ENCODE measurements around the gene CTDNEP1.
"Not testable (repeated sequence)": the region's sequence is repeated elsewhere in the genome, so short reads cannot be mapped to it uniquely, and the experiment has no call there.

The CTDNEP1 gene

DNA sequence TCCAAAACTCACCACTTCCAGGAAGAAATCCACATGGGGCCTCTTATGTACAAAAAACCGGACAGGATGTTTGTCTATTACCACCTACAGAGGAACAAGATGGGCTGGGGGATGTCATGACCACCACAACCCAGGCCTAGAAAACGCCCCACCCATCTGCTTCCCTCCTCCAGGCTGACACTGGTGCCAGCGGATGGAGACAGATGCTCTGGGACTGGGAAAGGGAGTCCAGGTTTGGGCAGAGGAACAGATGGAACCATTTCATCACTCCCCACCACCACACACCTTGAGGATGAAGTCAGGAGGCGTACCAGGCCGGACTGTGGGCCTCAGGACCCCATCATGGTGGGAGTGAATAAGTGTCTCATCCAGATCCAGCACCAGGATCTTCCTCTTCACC is 4.8 kb downstream of the CTDNEP1 start:
- no peak for DNase-seq (ENCODE audit: low read depth)

DNA sequence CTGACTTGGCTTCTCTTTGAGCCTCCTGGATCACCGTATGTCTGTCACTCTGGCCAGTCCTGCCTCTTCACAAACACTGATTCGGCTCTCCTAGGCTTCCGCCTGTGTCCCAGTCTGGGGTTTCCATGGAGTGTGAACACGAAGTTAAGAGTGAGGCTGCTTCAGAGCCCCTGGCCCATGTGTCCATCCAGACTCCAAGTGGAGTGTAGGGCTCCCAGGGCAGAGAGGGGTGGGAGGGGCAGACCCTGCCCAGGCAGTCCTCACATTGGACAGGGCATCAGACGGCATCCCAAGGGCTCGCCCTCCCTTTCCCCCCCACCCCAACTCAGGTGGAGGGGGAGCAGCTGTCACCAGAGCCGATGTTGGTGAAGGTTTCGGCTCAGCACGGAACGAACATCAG is 7.7 kb downstream of the CTDNEP1 start:
- DNase-seq (ENCODE audit: low read depth), result not testable (repeated sequence)

DNA sequence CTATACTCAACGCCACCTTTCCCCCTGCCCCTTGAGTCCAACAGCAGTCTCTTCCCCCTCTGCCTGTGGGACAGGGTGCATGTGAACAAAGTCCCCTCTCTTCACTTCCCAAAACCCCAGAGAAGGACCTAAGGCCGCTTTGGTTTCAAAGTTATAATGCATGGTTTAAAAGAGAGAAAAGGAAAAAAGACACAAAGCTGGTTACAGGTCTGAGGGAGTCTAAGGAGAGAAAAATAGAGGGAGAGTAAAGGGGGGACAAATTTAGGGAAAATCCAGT is 8.1 kb downstream of the CTDNEP1 start:
- no peak for DNase-seq (ENCODE audit: low read depth)

DNA sequence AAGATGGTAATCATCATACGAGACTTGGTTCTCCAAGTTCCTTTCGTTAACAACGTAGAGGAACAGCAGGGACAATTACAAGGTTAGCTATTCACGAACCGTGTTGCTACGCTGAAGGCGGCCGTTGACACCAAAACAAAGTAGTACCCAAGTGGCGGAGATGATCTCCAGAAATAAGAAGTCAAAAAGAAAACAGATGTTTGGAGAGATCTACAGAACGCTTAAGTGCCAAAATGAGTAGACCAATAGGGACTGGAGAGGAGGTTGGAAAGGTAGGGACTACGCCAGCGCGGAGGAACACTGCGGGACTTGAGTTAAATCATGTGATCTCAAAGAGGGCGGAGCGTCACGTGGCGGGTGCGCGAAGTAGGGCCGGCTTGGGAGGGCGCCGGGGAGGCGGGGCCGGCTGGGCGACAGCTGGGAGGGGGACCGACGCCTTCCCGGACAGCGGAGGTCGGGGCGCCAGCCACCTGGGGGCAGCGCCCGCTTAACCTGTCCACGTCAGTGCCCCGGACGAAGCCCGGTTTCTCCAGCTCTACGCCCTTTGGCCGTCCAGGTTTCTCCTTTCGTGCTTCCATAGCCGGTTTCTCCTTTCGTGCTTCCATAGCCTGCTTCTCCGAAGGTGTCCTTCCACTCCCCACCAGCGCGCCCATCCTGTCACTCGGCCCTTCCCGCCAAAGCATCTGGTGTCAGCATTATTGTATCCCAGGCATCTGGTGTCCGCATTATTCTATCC is 8.6 kb downstream of the CTDNEP1 start:
- DNase-seq (ENCODE audit: low read depth), result peak; percentile 88

DNA sequence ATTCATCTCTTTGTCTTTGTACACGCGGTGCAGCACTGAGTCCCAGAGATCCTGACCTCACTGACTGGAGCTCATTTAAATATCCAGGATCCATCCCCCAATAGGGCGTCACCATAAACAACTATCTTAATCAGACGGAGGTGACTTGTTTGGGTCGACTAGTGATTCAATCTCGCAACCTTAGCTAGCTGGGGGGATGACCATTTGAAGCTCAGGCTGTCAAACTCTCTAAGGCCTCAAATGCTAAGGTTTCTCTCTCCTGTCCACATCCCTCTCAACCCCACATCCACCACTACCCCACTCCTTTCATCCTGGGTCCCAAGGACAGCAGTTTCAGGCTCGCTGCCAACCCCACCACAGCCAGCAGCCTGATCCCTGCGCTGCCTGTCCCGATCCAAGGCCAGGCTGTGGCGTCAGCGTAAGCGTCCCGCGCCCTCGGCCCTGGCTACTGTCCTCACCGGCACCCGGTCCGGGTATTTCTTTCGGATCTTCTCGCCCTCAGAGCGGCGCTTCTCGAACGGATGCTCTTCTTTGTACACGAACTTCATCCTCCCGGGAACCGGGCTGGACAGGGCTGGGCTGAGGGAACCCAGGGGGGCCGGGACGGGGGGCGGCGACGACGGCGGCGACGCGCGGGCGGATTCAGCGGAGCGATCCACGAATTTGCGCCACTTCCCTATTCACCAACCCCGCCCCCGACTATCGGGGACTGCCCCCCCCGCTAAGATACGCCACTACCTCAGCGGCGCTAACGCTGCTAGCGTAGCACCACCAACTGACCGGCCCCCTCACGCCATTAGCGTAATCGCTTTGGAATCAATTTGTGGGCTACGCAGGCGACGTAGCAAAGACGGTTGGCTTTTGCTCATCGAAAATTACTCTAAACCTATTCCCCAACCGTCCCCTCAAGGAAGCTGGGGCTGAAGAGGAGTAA is 9.5 kb downstream of the CTDNEP1 start, which contains the start of gene GABARAP:
Gene GABARAP (minus strand): TSS at position 667 of the 934 bp plus-strand sequence. CDS start 119 bp downstream, at position 548.
- DNase-seq (ENCODE audit: low read depth), result peak; percentile 87

DNA sequence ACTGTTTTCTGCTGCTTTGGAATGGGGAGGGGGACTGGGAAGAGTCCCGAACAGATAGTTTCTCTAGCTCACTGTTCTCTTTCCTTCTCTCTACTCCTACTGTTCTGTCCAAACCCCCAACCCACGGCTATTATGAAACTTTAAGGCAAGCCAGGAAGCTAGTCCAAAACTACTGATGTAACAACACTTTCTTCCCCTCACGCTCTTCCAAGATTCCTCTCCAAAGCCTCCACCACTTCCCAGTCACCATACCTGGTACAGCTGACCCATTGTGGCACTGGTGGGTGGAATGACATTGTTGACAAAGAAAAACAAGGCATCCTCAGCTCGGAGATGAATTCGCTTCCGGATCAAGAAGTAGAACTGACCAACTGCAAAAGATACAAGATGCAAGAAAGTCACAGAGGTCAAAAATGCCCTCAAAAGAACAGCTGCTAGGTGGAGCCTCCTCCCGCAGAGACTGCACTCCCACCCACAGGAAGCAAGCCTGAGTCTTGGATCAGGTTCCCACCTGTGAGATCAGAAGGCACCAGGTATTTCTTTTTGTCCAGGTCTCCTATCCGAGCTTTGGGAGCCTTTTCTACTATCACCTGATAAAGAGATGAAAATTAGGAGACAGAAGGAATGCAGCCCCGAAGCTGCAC is 10.3 kb downstream of the CTDNEP1 start:
- DNase-seq (ENCODE audit: low read depth), result no peak

DNA sequence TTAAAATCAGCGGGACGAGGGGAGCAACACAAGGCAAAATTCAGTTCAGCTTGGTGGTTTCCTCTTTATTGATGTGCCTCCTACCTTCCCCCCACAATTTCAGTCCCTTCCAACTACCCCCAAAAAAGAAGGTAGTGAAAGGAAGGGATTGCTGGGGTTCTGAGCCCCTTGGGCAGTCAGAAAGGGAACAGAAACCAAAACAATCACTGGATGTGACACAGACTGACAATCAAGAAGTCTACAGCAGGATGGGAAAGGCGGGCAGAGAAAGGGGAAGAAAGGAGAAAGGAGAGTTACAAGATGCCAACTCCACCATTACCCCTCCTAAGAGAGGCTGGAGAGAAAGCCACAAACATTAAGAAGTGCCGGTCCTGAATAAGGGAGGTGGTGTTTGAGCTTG is 11.2 kb downstream of the CTDNEP1 start:
- no peak for DNase-seq (ENCODE audit: low read depth)

DNA sequence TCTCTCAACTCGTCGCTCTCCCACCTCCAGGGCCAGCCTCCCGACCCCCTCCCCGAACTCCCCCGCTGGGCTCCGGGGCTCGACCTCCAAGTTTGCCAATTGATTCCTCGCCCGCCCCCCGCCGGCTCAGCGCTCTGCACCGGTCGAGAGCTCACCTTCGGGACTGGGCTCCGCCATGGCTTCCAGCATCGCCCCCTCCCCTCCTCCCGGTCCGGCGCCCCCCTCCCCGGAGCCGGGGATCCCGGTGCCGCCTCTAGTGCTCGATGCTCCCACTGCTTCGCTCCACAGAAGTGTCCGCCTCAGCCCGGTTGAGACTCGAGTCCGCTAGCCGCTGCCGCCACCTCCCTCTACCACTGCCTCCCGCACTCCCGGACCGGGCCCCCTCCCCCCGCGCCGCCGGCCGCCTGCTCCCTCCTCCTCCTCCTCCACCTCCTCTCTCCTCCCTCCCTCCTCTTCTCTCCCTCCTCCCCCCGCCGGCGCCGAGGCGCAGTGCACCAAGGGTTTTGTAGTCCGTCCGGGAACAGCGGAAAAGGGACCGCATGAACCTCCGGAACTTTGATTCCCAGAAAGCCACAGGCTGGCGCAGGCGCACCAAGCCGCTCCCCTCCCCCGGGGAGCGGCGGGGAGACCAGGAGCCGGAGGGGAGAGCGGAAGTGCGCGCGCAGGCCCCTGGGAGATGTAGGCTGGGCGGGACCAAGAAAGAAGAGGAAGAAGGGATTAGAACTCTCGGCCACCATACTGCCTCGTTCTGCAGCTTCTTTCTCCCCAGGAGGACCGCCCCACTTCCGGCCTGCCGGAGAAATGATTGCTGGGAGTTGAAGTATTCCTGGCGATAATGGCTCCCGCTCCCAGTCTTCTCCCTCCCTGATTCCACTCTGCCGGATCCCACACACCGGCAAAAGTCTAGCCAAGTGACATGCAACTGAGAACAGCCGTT is 12.2 kb downstream of the CTDNEP1 start, which contains the start of gene PHF23:
Gene PHF23 (minus strand): TSS at position 367 of the 937 bp plus-strand sequence. CDS start 178 bp downstream, at position 189.
- peak; percentile 93 for DNase-seq (ENCODE audit: low read depth)

DNA sequence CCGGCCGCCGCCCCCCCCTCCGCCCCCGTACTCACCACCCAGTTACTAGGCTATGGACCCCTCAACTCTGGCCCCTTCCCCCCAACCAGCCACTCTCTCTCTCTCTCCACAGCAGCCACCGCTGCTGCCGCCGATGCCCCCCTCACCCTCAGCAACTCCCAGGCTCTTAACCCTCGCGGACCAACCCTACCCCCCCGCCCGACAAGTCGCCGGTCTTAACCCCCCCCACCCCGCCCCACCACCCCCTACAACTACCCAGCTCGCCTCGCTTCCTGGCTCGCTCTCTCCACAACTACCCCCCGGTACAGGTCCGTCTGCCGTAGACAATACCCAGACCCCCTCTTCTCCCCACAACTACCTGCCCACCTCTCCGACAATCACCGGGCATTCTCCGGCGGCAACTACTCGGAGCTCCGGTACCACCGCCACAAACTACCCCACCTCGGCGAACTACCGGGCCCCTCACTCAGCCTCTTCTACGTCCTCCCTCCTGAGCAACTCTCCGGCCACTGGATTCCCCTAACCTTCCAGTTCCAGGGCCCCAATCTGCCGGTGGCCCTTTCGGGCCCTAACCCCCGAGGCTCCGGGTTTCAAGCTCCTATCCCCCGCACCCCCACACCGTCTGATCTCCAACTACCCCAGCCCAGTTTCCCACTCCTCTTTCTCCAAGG is 13.0 kb downstream of the CTDNEP1 start:
- DNase-seq (ENCODE audit: low read depth), result no peak

DNA sequence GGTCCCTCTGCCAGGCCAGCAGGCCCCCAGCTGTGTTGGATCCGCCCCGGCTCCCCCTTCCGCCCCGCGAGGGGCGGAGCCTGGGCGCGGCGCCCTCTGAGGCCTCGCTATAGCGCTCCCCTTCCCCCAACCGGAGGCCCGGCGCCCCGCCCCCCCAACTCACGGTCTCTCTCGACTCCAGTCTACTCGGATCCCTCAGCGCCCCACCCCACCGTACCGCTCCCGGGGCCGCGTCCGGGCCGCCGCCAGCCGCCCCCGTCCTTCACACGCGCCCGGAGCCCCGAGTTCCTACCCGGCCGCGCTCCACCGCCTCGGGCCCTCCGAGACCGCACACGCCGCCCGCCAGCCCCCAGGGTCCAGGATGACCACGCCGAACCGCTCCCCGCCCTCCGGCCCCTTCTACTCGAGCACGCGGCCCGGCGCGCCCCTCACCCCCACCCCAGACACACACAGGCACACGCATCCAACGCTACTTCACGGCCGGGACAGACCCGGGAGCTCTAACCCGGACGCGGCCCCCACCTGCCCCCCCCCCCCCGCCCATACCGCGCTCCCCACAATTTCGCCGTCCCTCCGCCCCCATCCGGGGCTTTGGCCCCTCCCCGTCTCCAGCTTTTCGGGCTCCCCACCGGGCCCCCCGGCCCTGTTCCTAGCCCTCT is 13.6 kb downstream of the CTDNEP1 start:
- DNase-seq (ENCODE audit: low read depth), result peak; percentile 81

DNA sequence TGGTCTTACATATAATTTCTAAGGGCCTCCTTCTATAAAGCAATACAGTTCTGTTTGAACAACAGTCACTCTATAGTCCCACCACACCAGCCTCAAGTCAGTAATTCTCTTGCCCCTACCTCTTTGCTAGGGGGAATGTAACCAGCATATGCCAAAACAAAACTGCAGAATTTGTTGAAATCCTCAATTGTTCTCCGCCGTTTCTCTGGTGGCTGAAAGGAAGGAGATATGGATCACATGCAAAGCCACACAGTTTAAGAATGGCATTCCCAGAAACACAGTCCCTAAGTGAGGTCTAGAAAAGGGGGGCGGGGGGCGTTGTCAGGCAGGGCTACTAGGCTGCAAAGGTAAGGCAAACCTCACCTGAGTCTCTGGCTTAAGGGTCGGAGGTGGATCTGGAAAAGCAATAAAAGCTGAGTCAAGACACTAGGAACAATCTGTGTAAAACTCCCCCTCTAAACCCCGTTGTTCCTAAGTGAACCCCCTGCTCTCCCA is 14.2 kb downstream of the CTDNEP1 start:
- DNase-seq (ENCODE audit: low read depth), result no peak

DNA sequence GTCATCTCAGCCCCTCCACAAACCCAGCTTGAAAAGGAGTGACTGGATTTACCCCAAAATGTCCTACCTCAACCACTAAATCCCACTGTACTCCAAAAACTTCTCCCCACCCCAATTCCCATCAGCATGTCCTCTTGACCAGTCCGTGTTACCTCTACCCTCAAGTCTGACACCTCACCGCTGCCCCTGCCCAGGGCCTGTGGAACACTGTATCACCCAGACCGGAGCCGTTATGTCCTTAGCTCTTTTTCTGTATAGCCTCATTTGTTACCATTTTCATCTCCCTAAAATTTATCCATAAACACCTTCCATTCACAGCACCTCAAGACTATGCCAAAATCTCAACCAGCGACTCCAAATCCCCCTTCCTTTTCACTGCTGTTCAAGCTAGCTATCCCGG is 14.7 kb downstream of the CTDNEP1 start:
- DNase-seq (ENCODE audit: low read depth), result no peak

DNA sequence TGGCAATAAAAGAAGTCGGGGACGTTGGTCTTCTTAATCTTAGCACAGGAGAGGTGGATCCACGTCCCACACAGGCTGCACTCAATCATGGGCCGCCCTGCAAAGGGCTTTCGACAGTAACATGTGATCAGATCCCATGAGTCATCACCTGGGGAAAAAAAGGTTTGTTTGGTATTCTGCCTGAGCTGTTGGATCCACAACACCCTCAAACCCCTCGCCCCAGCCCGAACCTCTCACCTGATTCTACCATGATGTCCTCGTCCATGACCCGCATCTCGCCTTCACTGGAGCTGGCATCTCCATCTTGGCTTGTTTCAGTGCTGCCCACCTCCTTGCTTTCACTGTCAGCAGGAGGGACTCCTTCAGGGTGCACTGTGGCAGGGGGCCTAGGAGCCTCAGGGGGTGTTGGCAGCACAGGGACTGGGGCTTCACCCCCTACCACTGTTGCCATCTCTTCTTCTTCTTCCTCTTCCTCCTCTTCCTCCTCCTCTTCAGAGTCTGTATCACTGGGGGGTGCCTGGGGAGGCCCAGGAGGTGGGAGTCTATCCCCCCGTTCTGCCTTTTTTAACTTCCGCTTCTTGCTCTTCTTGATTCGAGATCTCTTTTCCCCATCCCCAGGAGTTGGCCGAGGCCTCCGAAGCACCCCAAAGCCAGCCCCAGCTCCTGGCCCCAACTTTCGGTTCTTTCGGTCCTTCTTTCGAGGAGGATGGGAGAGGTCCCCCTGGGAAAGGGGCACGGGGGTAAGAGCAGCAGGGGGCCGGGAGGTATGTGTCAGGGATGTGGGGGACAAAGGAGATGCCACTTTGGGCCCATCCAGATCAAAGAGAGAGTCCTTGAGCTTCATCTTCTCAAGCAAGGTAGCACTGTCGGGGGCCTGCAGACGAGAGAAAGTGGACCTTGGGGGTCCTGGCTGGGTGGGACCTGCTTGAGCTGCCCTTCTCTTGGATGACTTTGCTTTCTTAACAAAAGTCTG is 15.6 kb downstream of the CTDNEP1 start:
- no peak for DNase-seq (ENCODE audit: low read depth)

DNA sequence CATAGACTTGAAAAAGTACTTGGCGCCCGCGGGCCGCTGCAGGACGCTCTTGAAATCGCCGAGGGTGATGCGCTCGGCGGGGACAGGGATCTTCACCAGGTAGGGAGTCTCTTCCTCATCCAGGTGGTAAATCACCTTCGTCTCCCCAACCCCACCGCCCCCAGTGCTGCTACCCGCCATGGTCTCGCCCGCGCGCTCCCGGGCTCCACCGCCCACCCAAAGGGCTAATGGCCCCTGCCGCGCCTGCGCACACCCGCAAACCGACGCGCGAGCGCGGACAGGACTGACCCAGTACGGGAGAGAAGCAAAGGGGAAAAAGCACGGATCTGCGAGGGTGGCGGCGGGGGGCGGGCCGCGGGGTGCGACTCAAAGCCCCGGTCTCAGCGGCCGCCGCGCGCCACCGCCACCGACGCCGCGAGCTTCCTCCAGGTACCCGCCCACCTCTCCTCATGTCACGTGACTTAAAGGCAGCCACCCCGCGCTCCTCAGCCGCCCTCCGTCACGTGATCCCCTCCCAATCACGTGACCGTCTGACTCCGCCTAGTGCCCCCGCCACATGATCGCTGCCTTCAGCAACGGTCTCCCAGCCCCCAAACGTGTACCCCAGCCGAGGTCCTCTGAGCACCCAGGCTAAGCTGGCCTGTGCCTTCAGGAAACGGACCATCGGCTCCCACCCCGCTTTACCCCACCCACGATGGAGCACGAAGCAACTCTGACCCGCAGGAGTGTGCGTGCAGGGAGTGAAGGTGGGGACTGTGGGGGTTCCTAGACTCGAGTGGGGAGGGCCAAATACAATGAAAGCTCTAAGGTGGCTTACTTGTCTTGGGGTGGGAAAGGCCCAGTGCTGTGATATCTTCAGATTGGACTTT is 17.2 kb downstream of the CTDNEP1 start, which contains the start of gene DVL2:
Gene DVL2 (minus strand): TSS at position 435 of the 869 bp plus-strand sequence. CDS start 255 bp downstream, at position 180.
- peak; percentile 92 for DNase-seq (ENCODE audit: low read depth)

DNA sequence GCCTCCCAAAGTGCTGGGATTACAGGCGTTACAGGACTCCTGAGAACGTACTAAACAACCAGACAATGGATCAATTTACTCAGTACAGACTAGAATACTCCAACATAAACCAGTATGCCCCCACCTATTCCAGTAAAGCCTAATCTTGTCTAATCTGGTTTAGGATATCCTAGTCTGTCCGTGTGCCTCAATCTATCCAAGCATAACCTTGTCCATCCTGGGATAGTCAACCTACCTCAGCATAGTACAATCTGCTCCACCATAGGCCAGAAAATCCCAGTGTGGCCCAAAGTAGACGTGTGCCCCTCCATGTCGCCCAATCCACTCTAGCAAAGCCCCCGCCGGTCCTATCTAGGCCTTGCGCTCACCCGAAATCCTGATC is 17.8 kb downstream of the CTDNEP1 start:
- DNase-seq (ENCODE audit: low read depth), result no peak

DNA sequence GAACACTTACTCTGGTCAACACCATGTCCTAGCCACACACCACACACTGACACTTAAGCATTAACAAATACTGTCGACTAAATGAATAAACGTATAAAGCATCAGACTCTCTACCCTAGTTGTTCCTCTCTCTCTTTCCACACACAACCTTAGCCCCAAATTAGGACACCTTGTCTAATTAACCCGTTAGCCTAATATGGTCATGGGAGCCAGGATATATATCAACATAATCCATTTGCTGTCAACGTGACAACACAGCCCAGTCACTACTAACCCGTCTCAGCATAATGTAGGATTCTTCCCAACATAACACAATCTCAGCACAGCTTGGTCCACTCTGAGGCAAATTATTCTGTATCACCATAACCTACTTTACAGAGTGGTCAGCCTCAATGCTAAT is 19.4 kb downstream of the CTDNEP1 start:
- no peak for DNase-seq (ENCODE audit: low read depth)

DNA sequence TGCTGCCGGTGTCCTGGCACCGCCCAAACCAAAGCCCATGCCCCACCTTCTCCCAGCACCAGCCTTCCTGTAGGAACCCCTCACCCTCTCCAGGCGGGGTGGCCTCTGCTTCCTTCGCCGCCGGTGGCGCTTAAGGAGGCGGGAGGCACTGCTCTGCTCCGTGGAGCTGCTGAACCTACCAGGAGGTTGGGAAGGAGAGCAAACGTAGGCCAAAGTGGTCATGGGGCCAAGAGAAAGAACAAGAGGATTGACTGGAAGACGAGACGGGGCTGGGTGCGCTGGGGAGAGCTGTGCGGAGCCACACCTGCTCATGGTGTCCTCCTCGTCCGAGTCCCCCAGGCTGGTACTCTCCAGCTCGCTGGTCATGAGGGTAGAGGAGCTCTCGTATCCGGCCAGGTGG is 22.0 kb downstream of the CTDNEP1 start:
- no peak for DNase-seq (ENCODE audit: low read depth)

DNA sequence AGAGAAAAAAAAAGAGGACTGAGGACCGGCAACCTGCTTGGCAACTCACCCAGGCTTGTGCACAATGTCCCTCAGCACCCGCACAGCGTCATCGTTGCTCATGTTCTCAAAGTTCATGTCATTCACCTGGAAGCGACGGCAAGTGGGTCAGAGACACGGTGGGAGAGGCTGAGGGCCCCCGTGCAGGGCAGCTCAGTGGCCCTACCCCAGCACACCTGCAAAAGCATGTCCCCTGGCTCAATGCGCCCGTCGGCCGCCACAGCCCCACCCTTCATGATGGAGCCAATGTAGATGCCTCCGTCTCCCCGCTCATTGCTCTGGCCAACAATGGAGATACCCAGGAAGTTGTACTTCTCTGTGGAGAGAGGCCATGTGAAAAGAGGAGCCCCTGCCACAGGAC is 22.6 kb downstream of the CTDNEP1 start:
- DNase-seq (ENCODE audit: low read depth), result no peak
